Transverse colon (tissue), 4 donors: Measurements from ENCODE around the gene TCP11L1. TPM values are rescaled to one million over a fixed set of nuclear protein-coding genes. Genes with fewer than 3 reads are reported as not detected.

Source experiments
- DNase-seq: peaks from one replicate; pipeline ENCODE4 v3.0.0-alpha.2; 2019
- H3K27ac ChIP-seq, 4 donors: fragments of 200-600 bp; sonication (generic); 2 replicates each; pipeline ENCODE4 v1.5.1; 2016 to 2018; ENCODE audit warnings: inconsistent platforms in 4 of 4
- H3K27me3 ChIP-seq: fragments of 200-600 bp; sonication (generic); 2 replicates; pipeline ENCODE4 v1.5.1; 2017; ENCODE audit warnings: inconsistent platforms
- H3K36me3 ChIP-seq, 4 donors: fragments of 200-600 bp; sonication (generic); 2 replicates each; pipeline ENCODE4 v1.5.1; 2017 to 2019; ENCODE audit warnings: inconsistent platforms in 4 of 4
- H3K4me1 ChIP-seq, 4 donors: fragments of 200-600 bp; sonication (generic); 2 replicates each; pipeline ENCODE4 v1.5.1; 2017 to 2020; ENCODE audit warnings: inconsistent platforms in 4 of 4
- H3K4me3 ChIP-seq, 4 donors: fragments of 200-600 bp; sonication (generic); 1 replicate in 1 of 4; 2 replicates in 3 of 4; pipeline versions ENCODE4 v1.5.1 to v1.6.1; 2017 to 2019; ENCODE audit warnings: inconsistent platforms in 4 of 4
- H3K9me3 ChIP-seq, 2 donors: fragments of 200-600 bp; sonication (generic); 2 replicates each; pipeline ENCODE4 v1.5.1; 2017 to 2019; ENCODE audit warnings: inconsistent platforms in 2 of 2
- CTCF ChIP-seq, 5 experiments: fragments of 200-600 bp in 3 of 5; fragments of 450-650 bp in 2 of 5; sonication (generic) in 3 of 5; IDR thresholded peaks; 1 replicate in 2 of 5; 2 replicates in 3 of 5; pipeline ENCODE4 v1.5.1; 2016 to 2017; ENCODE audit warnings: antibody characterized with exemption in 5 of 5, inconsistent platforms in 3 of 5, mild to moderate bottlenecking in 2 of 5, moderate library complexity in 1 of 5
- EP300 ChIP-seq: sonication (generic); formaldehyde crosslinking; IDR thresholded peaks from one replicate; pipeline ENCODE4 v1.6.1; 2017; ENCODE audit warnings: antibody characterized with exemption, low read depth
- POLR2A ChIP-seq: fragments of 450-650 bp; IDR thresholded peaks from one replicate; pipeline ENCODE4 v1.6.1; 2016; ENCODE audit warnings: antibody characterized with exemption, mild to moderate bottlenecking, moderate library complexity
- POLR2AphosphoS5 ChIP-seq, 3 donors: sonication (generic); formaldehyde crosslinking; IDR thresholded peaks; one replicate each; pipeline ENCODE4 v1.6.1; 2016; ENCODE audit warnings: antibody characterized with exemption in 3 of 3
- WGBS, 2 donors: methylation state at CpG; one replicate each; pipeline ENCODE4 v1.1.5; 2018; ENCODE audit warnings: low coverage in 1 of 2; 5-methylcytosine and 5-hydroxymethylcytosine counted together
- in situ Hi-C, 4 donors: fragments of 200-750 bp; cut with MboI; loops; one replicate each; pipeline versions ENCODE4 v1.15.0 to v1.15.1; 2017; ENCODE audit warnings: low sequenced_read_pairs in 3 of 4, low pct_ligation_motif_present in 1 of 4, low pct_unique_long_range_greater_than_20kb in 1 of 4
- intact Hi-C: fragments of 100-400 bp; cut with DNase I; formaldehyde crosslinking; loops from one replicate; pipeline ENCODE4 v1.15.1; 2023; ENCODE audit warnings: low total_unique reads
- total RNA-seq, 4 donors: library from RNA; depleted of rRNA; stranded (reverse); fragments of >200 nt; gene quantifications; one replicate each; pipeline ENCODE4 v1.1.0, GENCODE V29; 2016

Gene TCP11L1
- total RNA-seq, 4 donors from 2014 or later = 24.3 to 90.2 (median 66.1) TPM

- H3K36me3 ChIP-seq = peaks cover 0 to 28% (median 5%) of the 10 kb centered on the region in 4 donors
- in situ Hi-C loops = loop anchor here in 3 of 4 donors (5.0 to 10.0 kb wide), 2 partner anchors 100 to 108 kb away; no protein-coding TSS in a partner anchor
Measured at GRCh38 chr11:33064866-33065265, 25.5 kb downstream of the TCP11L1 start.

GRCh38 chr11:33065445-33066178 is 26.2 kb downstream of the TCP11L1 start:
- TF ChIP-seq CTCF (IDR thresholded peaks at IDR 0.05) (peak; percentile 87 to 92 (median 88)), POLR2AphosphoS5 (IDR thresholded peaks at IDR 0.05) (no peak)
- in situ Hi-C loops (loop anchor here in 1 of 4 donors (10.0 kb wide), 1 partner anchor 101 kb away; no protein-coding TSS in a partner anchor), intact Hi-C loops (loop anchor here (2.0 kb wide), 1 partner anchor 101 kb away; no protein-coding TSS in a partner anchor)
- Histone ChIP-seq H3K36me3 (peaks cover 0 to 32% (median 7%) of the 10 kb centered on the region in 4 donors), H3K27me3 (no peaks in the 10 kb centered on the region), H3K4me3 (no peak overlapping the region), H3K27ac (no peak overlapping the region), H3K9me3 (no peaks in the 10 kb centered on the region), H3K4me1 (peaks cover 22 to 47% (median 24%) of the 10 kb centered on the region in 4 donors)
- peak; percentile 76 for DNase-seq
- WGBS, 2 donors = 61 to 100% methylated on average over 1 to 22 of the region's 22 CpGs

More at GRCh38 chr11:33064866-33065265, 25.5 kb downstream of the TCP11L1 start:
- Histone ChIP-seq H3K27me3 (no peaks in the 10 kb centered on the region), H3K4me1 (peaks cover 24 to 54% (median 28%) of the 10 kb centered on the region in 4 donors), H3K4me3 (no peak overlapping the region), H3K27ac (peak overlapping the region in 3 of 4 donors; percentile 75 to 89 (median 83)), H3K9me3 (no peaks in the 10 kb centered on the region)
- no peak for DNase-seq
- WGBS, 2 donors = 83 to 91% methylated on average over 1 to 5 of the region's 5 CpGs
- intact Hi-C loops = loop anchor here (2.0 kb wide), 1 partner anchor 100 kb away; no protein-coding TSS in a partner anchor
- TF ChIP-seq EP300 (no peak), POLR2A (no peak), POLR2AphosphoS5 (IDR thresholded peaks at IDR 0.05) (no peak), CTCF (IDR thresholded peaks at IDR 0.05) (no peak)

- Histone ChIP-seq H3K4me3 (no peak overlapping the region), H3K36me3 (peaks cover 0 to 45% (median 7%) of the 10 kb centered on the region in 4 donors), H3K9me3 (no peaks in the 10 kb centered on the region), H3K27me3 (no peaks in the 10 kb centered on the region), H3K4me1 (peaks cover 7 to 32% (median 13%) of the 10 kb centered on the region in 4 donors), H3K27ac (no peak overlapping the region)
- in situ Hi-C loops = loop anchor here in 1 of 4 donors (10.0 kb wide), 1 partner anchor 102 kb away; no protein-coding TSS in a partner anchor
- intact Hi-C loops = no loop called here
- no peak for DNase-seq
- TF ChIP-seq POLR2AphosphoS5 (IDR thresholded peaks at IDR 0.05) (no peak), POLR2A (no peak), EP300 (no peak), CTCF (IDR thresholded peaks at IDR 0.05) (no peak)
- 87% methylated on average over 3 of the region's 3 CpGs; no CpG with 5 or more reads in 1 of the 2 donors for WGBS, 2 donors
Measured at GRCh38 chr11:33067294-33067693, 27.9 kb downstream of the TCP11L1 start.

- no peak for DNase-seq
- WGBS, 2 donors = 96 to 97% methylated on average over 5 to 17 of the region's 17 CpGs
- Histone ChIP-seq H3K9me3 (no peaks in the 10 kb centered on the region), H3K36me3 (peaks cover 0 to 60% (median 14%) of the 10 kb centered on the region in 4 donors), H3K27me3 (no peaks in the 10 kb centered on the region), H3K4me3 (no peak overlapping the region), H3K27ac (no peak overlapping the region), H3K4me1 (peaks cover 0 to 17% (median 11%) of the 10 kb centered on the region in 4 donors)
- no peak for TF ChIP-seq POLR2AphosphoS5 (IDR thresholded peaks at IDR 0.05)
- TF ChIP-seq CTCF (IDR thresholded peaks at IDR 0.05) = no peak
- TF ChIP-seq EP300 = no peak
- TF ChIP-seq POLR2A = no peak
- intact Hi-C loops (no loop called here), in situ Hi-C loops (loop anchor here in 1 of 4 donors (10.0 kb wide), 1 partner anchor 104 kb away; no protein-coding TSS in a partner anchor)
Measured at GRCh38 chr11:33068611-33069340, 29.4 kb downstream of the TCP11L1 start.
